Retinal pigment epithelial cell (primary cell): ENCODE results near the gene MED12.

Experiments used
- DNase-seq: peaks from one replicate; pipeline ENCODE4 v3.0.0-alpha.2; 2010; ENCODE audit warnings: low read depth
- H3K4me3 ChIP-seq: 2 replicates; pipeline ENCODE4 v1.5.1; 2011; ENCODE audit warnings: mild to moderate bottlenecking, low read length, control low read depth, moderate library complexity
- TF ChIP-seq, protein P1 (sequence below): conservative IDR thresholded peaks from 2 replicates; pipeline ENCODE4 v1.5.1; 2011; ENCODE audit warnings: low read depth, low read length, control low read depth, inconsistent platforms

The MED12 gene

DNA sequence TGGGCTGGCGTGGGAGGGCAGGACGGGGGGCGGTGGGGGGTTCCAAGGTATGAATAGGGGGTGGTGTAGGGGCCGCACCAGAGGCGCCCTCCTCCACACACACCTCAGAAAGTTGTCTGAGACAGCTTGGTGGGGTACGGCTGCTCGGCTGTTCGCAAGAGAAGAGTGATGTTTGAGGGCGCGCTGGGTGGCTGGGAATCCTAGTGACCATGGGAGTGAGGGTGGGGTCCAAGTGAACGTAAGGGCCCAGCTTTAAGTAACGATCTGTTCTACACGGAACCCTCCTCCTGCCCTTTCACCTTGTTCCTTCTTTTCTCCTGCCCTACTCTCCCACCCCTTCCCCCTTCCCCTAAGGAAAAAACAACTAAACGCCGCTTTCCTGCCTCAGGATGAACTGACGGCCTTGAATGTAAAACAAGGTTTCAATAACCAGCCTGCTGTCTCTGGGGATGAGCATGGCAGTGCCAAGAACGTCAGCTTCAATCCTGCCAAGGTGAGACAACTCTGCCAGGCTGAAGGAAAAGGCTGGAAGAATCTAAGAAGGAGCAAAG, 664 bp downstream of the MED12 start:
- TF ChIP-seq, protein P1, sequence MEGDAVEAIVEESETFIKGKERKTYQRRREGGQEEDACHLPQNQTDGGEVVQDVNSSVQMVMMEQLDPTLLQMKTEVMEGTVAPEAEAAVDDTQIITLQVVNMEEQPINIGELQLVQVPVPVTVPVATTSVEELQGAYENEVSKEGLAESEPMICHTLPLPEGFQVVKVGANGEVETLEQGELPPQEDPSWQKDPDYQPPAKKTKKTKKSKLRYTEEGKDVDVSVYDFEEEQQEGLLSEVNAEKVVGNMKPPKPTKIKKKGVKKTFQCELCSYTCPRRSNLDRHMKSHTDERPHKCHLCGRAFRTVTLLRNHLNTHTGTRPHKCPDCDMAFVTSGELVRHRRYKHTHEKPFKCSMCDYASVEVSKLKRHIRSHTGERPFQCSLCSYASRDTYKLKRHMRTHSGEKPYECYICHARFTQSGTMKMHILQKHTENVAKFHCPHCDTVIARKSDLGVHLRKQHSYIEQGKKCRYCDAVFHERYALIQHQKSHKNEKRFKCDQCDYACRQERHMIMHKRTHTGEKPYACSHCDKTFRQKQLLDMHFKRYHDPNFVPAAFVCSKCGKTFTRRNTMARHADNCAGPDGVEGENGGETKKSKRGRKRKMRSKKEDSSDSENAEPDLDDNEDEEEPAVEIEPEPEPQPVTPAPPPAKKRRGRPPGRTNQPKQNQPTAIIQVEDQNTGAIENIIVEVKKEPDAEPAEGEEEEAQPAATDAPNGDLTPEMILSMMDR = no peak
- DNase-seq = no peak
- H3K4me3 ChIP-seq = peak overlapping the region; percentile 68

DNA sequence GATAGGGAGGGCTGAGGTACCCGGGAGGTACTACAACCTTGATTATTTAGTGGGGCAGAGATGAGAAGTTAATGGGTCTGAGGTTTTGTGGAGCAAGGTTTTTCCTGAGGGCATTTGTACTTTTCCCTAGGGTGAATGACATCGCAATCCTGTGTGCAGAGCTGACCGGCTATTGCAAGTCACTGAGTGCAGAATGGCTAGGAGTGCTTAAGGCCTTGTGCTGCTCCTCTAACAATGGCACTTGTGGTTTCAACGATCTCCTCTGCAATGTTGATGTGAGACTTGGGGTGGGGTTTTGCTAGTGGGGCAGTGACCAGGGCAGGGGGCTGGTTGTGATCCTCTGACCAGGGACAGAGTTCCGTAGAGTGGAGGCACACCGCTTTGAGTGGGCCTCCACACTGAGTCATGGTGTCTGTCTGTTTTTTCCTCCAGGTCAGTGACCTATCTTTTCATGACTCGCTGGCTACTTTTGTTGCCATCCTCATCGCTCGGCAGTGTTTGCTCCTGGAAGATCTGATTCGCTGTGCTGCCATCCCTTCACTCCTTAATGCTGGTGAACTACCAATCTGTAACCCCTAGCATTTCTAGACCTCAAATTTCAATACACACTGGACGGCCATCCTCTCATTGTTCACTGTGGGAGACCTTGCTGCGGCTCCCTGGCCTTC, 9.9 kb downstream of the MED12 start:
- no peak overlapping the region for H3K4me3 ChIP-seq
- DNase-seq = no peak
- TF ChIP-seq, protein P1 = no peak

- H3K4me3 ChIP-seq = no peak overlapping the region
- DNase-seq = no peak
These were observed 10.7 kb downstream of the MED12 start for GRCh38 chrX:71128915-71129765.

GRCh38 chrX:71131510-71131909, 13.1 kb downstream of the MED12 start:
- H3K4me3 ChIP-seq = no peak overlapping the region
- TF ChIP-seq, protein P1 = no peak
- DNase-seq = no peak

More at GRCh38 chrX:71128915-71129765, 10.7 kb downstream of the MED12 start:
- TF ChIP-seq, protein P1 = peak; percentile 87

DNA sequence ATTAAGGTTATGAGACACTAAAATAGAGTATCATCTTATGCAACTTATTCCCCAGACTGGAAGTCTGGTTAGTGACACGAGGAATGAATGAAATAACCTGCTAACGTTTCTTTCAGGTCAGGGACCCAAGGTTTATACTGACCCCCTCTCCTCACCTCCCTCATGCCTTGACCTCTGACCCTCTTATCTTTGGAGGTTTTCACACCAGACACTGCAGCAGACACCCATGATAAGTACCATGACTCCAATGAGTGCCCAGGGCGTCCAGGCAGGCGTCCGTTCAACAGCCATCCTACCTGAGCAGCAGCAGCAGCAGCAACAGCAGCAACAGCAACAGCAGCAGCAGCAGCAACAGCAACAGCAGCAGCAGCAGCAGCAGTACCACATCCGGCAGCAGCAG, 22.0 kb downstream of the MED12 start:
- TF ChIP-seq, protein P1 = no peak
- DNase-seq = no peak
- no peak overlapping the region for H3K4me3 ChIP-seq

DNA sequence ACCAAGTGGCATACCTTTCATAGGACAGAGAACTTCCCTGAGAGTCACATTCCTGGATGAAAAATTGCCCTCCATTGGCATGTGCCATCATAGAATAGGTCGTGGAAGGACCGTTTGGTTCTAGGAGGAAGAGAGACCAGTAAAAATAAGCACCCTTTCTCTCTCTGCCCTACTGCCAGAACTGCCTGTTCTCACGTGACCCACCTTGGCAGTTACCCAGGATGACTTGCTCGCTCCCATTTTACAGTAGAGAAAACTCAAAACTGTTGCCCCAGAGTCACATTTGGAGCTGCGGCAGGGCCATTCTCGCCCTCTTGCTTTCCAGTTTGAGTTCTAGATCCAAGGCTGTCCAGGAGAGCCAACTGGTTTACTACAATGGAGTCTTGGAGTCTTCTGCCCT, 25.1 kb downstream of the MED12 start:
- H3K4me3 ChIP-seq = no peak overlapping the region
- DNase-seq = no peak
- TF ChIP-seq, protein P1 = no peak

DNA sequence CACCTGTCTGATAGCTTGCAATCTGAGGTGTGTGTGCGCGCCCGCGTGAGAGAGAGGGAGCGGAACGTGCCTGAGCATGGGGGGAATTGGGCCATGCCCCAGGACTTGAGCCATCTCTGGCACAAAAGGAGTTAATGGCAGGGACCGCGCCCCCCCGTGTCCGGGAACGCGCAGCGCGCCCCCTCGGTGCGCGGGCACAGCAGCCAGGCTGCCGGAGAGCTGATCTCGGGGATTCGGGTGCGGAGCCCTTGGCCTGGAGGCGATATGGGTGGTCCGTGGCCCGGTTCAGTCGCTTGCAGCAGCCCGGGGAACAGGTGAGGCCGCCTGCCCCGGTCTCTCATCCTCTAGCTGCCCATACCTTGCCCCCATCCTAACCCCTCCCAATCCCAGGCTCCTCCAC, 26.3 kb downstream of the MED12 start, which contains the start of gene NLGN3:
TSS of gene NLGN3 (plus strand) at position 191 of the 400 bp plus-strand sequence. CDS start 2,909 bp downstream, outside the sequence.
- H3K4me3 ChIP-seq = peak within 1 kb of the TSS; percentile 16
- DNase-seq = no peak
- TF ChIP-seq, protein P1 = no peak
